ENCODE measurements around the gene CLOCK. TPM values are rescaled to one million over a fixed set of nuclear protein-coding genes. Genes with fewer than 3 reads are reported as not detected.

Gene CLOCK
- total and polyA plus RNA-seq, 9 of the 15 experiments (the other 6 are each of a cell fraction or from before 2014, with no cell fraction given): 3.7 to 14.4 (median 9.4) TPM

- TF ChIP-seq KDM5B (IDR thresholded peaks at IDR 0.05; ENCODE audit: insufficient replicate concordance, low read depth, low read length): peak; percentile 90
- TF ChIP-seq ZFP91 (CRISPR knock-in tag; IDR thresholded peaks at IDR 0.05): no peak
- peak in 1 of 2 experiments; percentile 30; a peak in 1 of 4 replicates for TF ChIP-seq KDM4B (IDR thresholded peaks at IDR 0.05; ENCODE audit: borderline replicate concordance in 2 of 2, low read depth in 1 of 2)
- no peak for TF ChIP-seq U2AF2 (optimal IDR thresholded peaks at IDR 0.05; ENCODE audit: low read depth, low read length)
- no peak for TF ChIP-seq ZNF407 (IDR thresholded peaks at IDR 0.05; ENCODE audit: low read depth)
- TF ChIP-seq CBX2 (IDR thresholded peaks at IDR 0.05; ENCODE audit: insufficient read depth, low read length, poor library complexity, severe bottlenecking): no peak
- no peak; the same call in 1 of the 2 replicates for TF ChIP-seq AFF4 (CRISPR knock-in tag; IDR thresholded peaks at IDR 0.05)
- TF ChIP-seq ZFX (CRISPR knock-in tag; IDR thresholded peaks at IDR 0.05): peak; percentile 92
- no peak for TF ChIP-seq XRCC4 (IDR thresholded peaks at IDR 0.05; ENCODE audit: extremely low read depth, insufficient read depth, insufficient read length)
- 0 out of 2 replicates have a peak, but pooled peaks have one; percentile 22 for TF ChIP-seq ZC3H11A (IDR thresholded peaks at IDR 0.05; ENCODE audit: low read depth, low read length)
These were observed 151.0 kb downstream of the CLOCK start, which contains the start of gene TMEM165 (continued) for GRCh38 chr4:55395529-55396307.

All from K562 (cell line).